ENCODE measurements around the gene NMRK2. TPM values are rescaled to one million over a fixed set of nuclear protein-coding genes. Genes with fewer than 3 reads are reported as not detected.

Gene NMRK2
- total and polyA plus RNA-seq, 2 experiments from 2014 or later = 0.95 TPM; not detected in 1

GRCh38 chr19:3981373-3981735 is 48.5 kb downstream of the NMRK2 start:
- no peak overlapping the region for H3K4me3 ChIP-seq
- no peak overlapping the region for H2AFZ ChIP-seq
- H3K27ac ChIP-seq = no peak overlapping the region
- H3K4me2 ChIP-seq = no peak overlapping the region
- H3K9me2 ChIP-seq (replicated peaks; ENCODE audit: insufficient read depth) = no peaks in the 10 kb centered on the region
- 93% methylated on average over 10 of the region's 10 CpGs for WGBS (ENCODE audit: low lambda C conversion rate, missing lambda C conversion rate)
- H3K4me1 ChIP-seq (ENCODE audit: insufficient read depth) = peaks cover 12% of the 10 kb centered on the region
- no peak for DNase-seq (ENCODE audit: low spot score)
- no peaks in the 10 kb centered on the region for H3K9me3 ChIP-seq (ENCODE audit: low read depth)
- H4K20me1 ChIP-seq (ENCODE audit: insufficient read depth, poor library complexity, severe bottlenecking) = peaks cover 88% of the 10 kb centered on the region
- H3K27me3 ChIP-seq = no peaks in the 10 kb centered on the region
- TF ChIP-seq EZH2 (IDR thresholded peaks at IDR 0.05; ENCODE audit: borderline replicate concordance) (no peak), EZH2phosphoT487 (IDR thresholded peaks at IDR 0.05; ENCODE audit: low read depth, severe bottlenecking, unreplicated experiment) (no peak)
- TF ChIP-seq, protein P1, sequence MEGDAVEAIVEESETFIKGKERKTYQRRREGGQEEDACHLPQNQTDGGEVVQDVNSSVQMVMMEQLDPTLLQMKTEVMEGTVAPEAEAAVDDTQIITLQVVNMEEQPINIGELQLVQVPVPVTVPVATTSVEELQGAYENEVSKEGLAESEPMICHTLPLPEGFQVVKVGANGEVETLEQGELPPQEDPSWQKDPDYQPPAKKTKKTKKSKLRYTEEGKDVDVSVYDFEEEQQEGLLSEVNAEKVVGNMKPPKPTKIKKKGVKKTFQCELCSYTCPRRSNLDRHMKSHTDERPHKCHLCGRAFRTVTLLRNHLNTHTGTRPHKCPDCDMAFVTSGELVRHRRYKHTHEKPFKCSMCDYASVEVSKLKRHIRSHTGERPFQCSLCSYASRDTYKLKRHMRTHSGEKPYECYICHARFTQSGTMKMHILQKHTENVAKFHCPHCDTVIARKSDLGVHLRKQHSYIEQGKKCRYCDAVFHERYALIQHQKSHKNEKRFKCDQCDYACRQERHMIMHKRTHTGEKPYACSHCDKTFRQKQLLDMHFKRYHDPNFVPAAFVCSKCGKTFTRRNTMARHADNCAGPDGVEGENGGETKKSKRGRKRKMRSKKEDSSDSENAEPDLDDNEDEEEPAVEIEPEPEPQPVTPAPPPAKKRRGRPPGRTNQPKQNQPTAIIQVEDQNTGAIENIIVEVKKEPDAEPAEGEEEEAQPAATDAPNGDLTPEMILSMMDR (IDR thresholded peaks at IDR 0.05; ENCODE audit: poor library complexity) = no peak
- H3K36me3 ChIP-seq (replicated peaks; ENCODE audit: insufficient read depth, low read depth) = no peaks in the 10 kb centered on the region
- H3K79me2 ChIP-seq = peaks cover 85% of the 10 kb centered on the region

- H2AFZ ChIP-seq = no peak overlapping the region
- no peaks in the 10 kb centered on the region for H3K27me3 ChIP-seq
- 95% methylated on average over 37 of the region's 39 CpGs for WGBS (ENCODE audit: low lambda C conversion rate, missing lambda C conversion rate)
- DNase-seq (ENCODE audit: low spot score) = no peak
- H3K9me3 ChIP-seq (ENCODE audit: low read depth) = no peaks in the 10 kb centered on the region
- peaks cover 82% of the 10 kb centered on the region for H4K20me1 ChIP-seq (ENCODE audit: insufficient read depth, poor library complexity, severe bottlenecking)
- no peaks in the 10 kb centered on the region for H3K36me3 ChIP-seq (replicated peaks; ENCODE audit: insufficient read depth, low read depth)
- no peaks in the 10 kb centered on the region for H3K9me2 ChIP-seq (replicated peaks; ENCODE audit: insufficient read depth)
- H3K4me2 ChIP-seq = no peak overlapping the region
- no peak overlapping the region for H3K4me3 ChIP-seq
- peaks cover 79% of the 10 kb centered on the region for H3K79me2 ChIP-seq
- TF ChIP-seq EZH2 (IDR thresholded peaks at IDR 0.05; ENCODE audit: borderline replicate concordance) (no peak), EZH2phosphoT487 (IDR thresholded peaks at IDR 0.05; ENCODE audit: low read depth, severe bottlenecking, unreplicated experiment) (no peak)
- TF ChIP-seq, protein P1 (IDR thresholded peaks at IDR 0.05; ENCODE audit: poor library complexity) = no peak
- H3K27ac ChIP-seq = no peak overlapping the region
- H3K4me1 ChIP-seq (ENCODE audit: insufficient read depth) = peaks cover 16% of the 10 kb centered on the region
Measured at GRCh38 chr19:3981736-3982681, 49.1 kb downstream of the NMRK2 start.

GRCh38 chr19:3982701-3983541 is 50.1 kb downstream of the NMRK2 start:
- WGBS (ENCODE audit: low lambda C conversion rate, missing lambda C conversion rate) = 93% methylated on average over 40 of the region's 40 CpGs
- Histone ChIP-seq H2AFZ (no peak overlapping the region), H3K36me3 (replicated peaks; ENCODE audit: insufficient read depth, low read depth) (no peaks in the 10 kb centered on the region), H3K27ac (peak overlapping the region; percentile 100), H3K4me1 (ENCODE audit: insufficient read depth) (peaks cover 23% of the 10 kb centered on the region), H3K9me2 (replicated peaks; ENCODE audit: insufficient read depth) (no peaks in the 10 kb centered on the region), H3K4me3 (no peak overlapping the region), H3K4me2 (peak overlapping the region; percentile 96), H3K27me3 (no peaks in the 10 kb centered on the region), H4K20me1 (ENCODE audit: insufficient read depth, poor library complexity, severe bottlenecking) (peaks cover 73% of the 10 kb centered on the region), H3K79me2 (peaks cover 70% of the 10 kb centered on the region), H3K9me3 (ENCODE audit: low read depth) (no peaks in the 10 kb centered on the region)
- DNase-seq (ENCODE audit: low spot score) = peak; percentile 67
- TF ChIP-seq EZH2 (IDR thresholded peaks at IDR 0.05; ENCODE audit: borderline replicate concordance) (no peak), EZH2phosphoT487 (IDR thresholded peaks at IDR 0.05; ENCODE audit: low read depth, severe bottlenecking, unreplicated experiment) (no peak)
- TF ChIP-seq, protein P1 (IDR thresholded peaks at IDR 0.05; ENCODE audit: poor library complexity) = no peak
